Measurements from ENCODE around the gene UBA6.

DNA sequence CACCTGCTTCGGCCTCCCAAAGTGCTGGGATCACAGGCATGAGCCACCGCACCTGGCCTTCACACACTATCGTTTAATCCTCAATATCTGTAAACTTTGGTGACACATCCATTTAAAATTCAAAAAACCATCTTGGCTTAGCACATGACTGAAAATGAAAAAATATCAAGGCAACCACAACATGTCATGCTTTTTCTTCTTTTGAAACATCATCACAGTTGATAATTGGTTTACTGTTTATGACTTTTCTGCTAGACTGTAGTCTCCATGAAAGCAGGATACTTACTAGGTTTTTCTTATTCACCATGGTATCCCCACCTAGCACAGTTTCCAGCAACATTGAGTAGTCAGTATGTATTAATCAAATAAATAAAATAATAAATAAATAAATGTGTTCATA lies 42.2 kb upstream of the UBA6 start:
- no peak for TF ChIP-seq POLR2AphosphoS5 (IDR thresholded peaks at IDR 0.05; ENCODE audit: low read depth, low read length)
- TF ChIP-seq, protein P1, sequence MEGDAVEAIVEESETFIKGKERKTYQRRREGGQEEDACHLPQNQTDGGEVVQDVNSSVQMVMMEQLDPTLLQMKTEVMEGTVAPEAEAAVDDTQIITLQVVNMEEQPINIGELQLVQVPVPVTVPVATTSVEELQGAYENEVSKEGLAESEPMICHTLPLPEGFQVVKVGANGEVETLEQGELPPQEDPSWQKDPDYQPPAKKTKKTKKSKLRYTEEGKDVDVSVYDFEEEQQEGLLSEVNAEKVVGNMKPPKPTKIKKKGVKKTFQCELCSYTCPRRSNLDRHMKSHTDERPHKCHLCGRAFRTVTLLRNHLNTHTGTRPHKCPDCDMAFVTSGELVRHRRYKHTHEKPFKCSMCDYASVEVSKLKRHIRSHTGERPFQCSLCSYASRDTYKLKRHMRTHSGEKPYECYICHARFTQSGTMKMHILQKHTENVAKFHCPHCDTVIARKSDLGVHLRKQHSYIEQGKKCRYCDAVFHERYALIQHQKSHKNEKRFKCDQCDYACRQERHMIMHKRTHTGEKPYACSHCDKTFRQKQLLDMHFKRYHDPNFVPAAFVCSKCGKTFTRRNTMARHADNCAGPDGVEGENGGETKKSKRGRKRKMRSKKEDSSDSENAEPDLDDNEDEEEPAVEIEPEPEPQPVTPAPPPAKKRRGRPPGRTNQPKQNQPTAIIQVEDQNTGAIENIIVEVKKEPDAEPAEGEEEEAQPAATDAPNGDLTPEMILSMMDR (IDR thresholded peaks at IDR 0.05): no peak
